Transverse colon (tissue), 4 donors: ENCODE measurements around the gene KRTAP10-5. TPM values are rescaled to one million over a fixed set of nuclear protein-coding genes. Genes with fewer than 3 reads are reported as not detected.
"Not testable (repeated sequence)": the region's sequence is repeated elsewhere in the genome, so short reads cannot be mapped to it uniquely, and the experiment has no call there.

Experiments used
- DNase-seq: peaks from one replicate; pipeline ENCODE4 v3.0.0-alpha.2; 2019
- H3K27ac ChIP-seq, 4 donors: fragments of 200-600 bp; sonication (generic); 2 replicates each; pipeline ENCODE4 v1.5.1; 2016 to 2018; ENCODE audit warnings: inconsistent platforms in 4 of 4
- H3K27me3 ChIP-seq: fragments of 200-600 bp; sonication (generic); 2 replicates; pipeline ENCODE4 v1.5.1; 2017; ENCODE audit warnings: inconsistent platforms
- H3K36me3 ChIP-seq, 4 donors: fragments of 200-600 bp; sonication (generic); 2 replicates each; pipeline ENCODE4 v1.5.1; 2017 to 2019; ENCODE audit warnings: inconsistent platforms in 4 of 4
- H3K4me1 ChIP-seq, 4 donors: fragments of 200-600 bp; sonication (generic); 2 replicates each; pipeline ENCODE4 v1.5.1; 2017 to 2020; ENCODE audit warnings: inconsistent platforms in 4 of 4
- H3K4me3 ChIP-seq, 4 donors: fragments of 200-600 bp; sonication (generic); 1 replicate in 1 of 4; 2 replicates in 3 of 4; pipeline versions ENCODE4 v1.5.1 to v1.6.1; 2017 to 2019; ENCODE audit warnings: inconsistent platforms in 4 of 4
- H3K9me3 ChIP-seq, 2 donors: fragments of 200-600 bp; sonication (generic); 2 replicates each; pipeline ENCODE4 v1.5.1; 2017 to 2019; ENCODE audit warnings: inconsistent platforms in 2 of 2
- EP300 ChIP-seq: sonication (generic); formaldehyde crosslinking; IDR thresholded peaks from one replicate; pipeline ENCODE4 v1.6.1; 2017; ENCODE audit warnings: antibody characterized with exemption, low read depth
- POLR2A ChIP-seq: fragments of 450-650 bp; IDR thresholded peaks from one replicate; pipeline ENCODE4 v1.6.1; 2016; ENCODE audit warnings: antibody characterized with exemption, mild to moderate bottlenecking, moderate library complexity
- POLR2AphosphoS5 ChIP-seq, 3 donors: sonication (generic); formaldehyde crosslinking; IDR thresholded peaks; one replicate each; pipeline ENCODE4 v1.6.1; 2016; ENCODE audit warnings: antibody characterized with exemption in 3 of 3
- WGBS, 2 donors: methylation state at CpG; one replicate each; pipeline ENCODE4 v1.1.5; 2018; ENCODE audit warnings: low coverage in 1 of 2; 5-methylcytosine and 5-hydroxymethylcytosine counted together
- in situ Hi-C, 4 donors: fragments of 200-750 bp; cut with MboI; loops; one replicate each; pipeline versions ENCODE4 v1.15.0 to v1.15.1; 2017; ENCODE audit warnings: low sequenced_read_pairs in 3 of 4, low pct_ligation_motif_present in 1 of 4, low pct_unique_long_range_greater_than_20kb in 1 of 4
- intact Hi-C: fragments of 100-400 bp; cut with DNase I; formaldehyde crosslinking; loops from one replicate; pipeline ENCODE4 v1.15.1; 2023; ENCODE audit warnings: low total_unique reads
- total RNA-seq, 4 donors: library from RNA; depleted of rRNA; stranded (reverse); fragments of >200 nt; gene quantifications; one replicate each; pipeline ENCODE4 v1.1.0, GENCODE V29; 2016
- TF ChIP-seq, protein P1 (sequence below), 5 experiments: fragments of 200-600 bp in 3 of 5; fragments of 450-650 bp in 2 of 5; sonication (generic) in 3 of 5; IDR thresholded peaks; 1 replicate in 2 of 5; 2 replicates in 3 of 5; pipeline ENCODE4 v1.5.1; 2016 to 2017; ENCODE audit warnings: antibody characterized with exemption in 5 of 5, inconsistent platforms in 3 of 5, mild to moderate bottlenecking in 2 of 5, moderate library complexity in 1 of 5

Gene KRTAP10-5, protein sequence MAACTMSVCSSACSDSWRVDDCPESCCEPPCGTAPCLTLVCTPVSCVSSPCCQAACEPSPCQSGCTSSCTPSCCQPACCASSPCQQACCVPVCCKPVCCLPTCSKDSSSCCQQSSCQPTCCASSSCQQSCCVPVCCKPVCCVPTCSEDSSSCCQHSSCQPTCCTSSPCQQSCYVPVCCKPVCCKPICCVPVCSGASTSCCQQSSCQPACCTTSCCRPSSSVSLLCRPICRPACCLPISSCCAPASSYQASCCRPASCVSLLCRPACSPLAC
- not detected for total RNA-seq

DNA sequence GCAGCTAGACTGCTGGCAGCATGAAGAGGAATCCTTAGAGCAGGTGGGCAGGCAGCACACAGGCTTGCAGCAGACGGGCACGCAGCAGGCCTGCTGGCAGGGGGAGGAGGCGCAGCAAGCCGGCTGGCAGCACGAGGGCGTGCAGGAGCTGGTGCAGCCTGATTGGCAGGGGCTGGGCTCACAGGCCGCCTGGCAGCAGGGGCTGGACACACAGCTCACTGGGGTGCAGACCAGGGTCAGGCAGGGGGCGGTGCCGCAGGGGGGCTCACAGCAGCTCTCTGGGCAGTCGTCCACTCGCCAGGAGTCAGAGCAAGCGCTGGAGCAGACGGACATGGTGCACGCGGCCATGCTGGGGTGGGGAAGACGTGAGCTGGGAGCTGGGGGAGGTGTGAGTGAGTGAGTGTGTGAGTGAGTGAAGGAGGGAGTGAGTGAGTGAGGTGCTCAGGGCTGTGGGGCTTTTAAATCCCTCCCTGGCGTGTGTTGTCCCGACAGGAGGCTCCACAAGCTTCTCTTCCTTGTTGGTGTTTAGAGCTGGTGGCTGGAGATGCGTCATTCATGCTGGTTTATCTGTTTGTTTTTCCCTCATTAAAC is at the start of gene KRTAP10-5:
Gene KRTAP10-5, minus strand, starts transcription at position 374 of the 591 bp plus-strand sequence. Its CDS starts 26 bp downstream, at position 348.
- intact Hi-C loops, H3K27ac ChIP-seq, DNase-seq, H3K36me3 ChIP-seq, H3K27me3 ChIP-seq, H3K4me3 ChIP-seq, H3K4me1 ChIP-seq: not testable (repeated sequence)
- TF ChIP-seq, protein P1, sequence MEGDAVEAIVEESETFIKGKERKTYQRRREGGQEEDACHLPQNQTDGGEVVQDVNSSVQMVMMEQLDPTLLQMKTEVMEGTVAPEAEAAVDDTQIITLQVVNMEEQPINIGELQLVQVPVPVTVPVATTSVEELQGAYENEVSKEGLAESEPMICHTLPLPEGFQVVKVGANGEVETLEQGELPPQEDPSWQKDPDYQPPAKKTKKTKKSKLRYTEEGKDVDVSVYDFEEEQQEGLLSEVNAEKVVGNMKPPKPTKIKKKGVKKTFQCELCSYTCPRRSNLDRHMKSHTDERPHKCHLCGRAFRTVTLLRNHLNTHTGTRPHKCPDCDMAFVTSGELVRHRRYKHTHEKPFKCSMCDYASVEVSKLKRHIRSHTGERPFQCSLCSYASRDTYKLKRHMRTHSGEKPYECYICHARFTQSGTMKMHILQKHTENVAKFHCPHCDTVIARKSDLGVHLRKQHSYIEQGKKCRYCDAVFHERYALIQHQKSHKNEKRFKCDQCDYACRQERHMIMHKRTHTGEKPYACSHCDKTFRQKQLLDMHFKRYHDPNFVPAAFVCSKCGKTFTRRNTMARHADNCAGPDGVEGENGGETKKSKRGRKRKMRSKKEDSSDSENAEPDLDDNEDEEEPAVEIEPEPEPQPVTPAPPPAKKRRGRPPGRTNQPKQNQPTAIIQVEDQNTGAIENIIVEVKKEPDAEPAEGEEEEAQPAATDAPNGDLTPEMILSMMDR (IDR thresholded peaks at IDR 0.05) = peak in 1 of 5 experiments; percentile 9
- peaks cover 9 to 12% of the 10 kb centered on the region in 2 donors for H3K9me3 ChIP-seq
- WGBS, 2 donors = 20 to 30% methylated on average over 2 to 17 of the region's 19 CpGs
- in situ Hi-C loops = loop anchor here in 2 of 4 donors (25.0 kb wide), 1 partner anchor 107 kb away; the partner anchor contains the start of genes KRTAP10-12 (in 2 of the 2) and KRTAP12-1 (in 2 of the 2)

DNA sequence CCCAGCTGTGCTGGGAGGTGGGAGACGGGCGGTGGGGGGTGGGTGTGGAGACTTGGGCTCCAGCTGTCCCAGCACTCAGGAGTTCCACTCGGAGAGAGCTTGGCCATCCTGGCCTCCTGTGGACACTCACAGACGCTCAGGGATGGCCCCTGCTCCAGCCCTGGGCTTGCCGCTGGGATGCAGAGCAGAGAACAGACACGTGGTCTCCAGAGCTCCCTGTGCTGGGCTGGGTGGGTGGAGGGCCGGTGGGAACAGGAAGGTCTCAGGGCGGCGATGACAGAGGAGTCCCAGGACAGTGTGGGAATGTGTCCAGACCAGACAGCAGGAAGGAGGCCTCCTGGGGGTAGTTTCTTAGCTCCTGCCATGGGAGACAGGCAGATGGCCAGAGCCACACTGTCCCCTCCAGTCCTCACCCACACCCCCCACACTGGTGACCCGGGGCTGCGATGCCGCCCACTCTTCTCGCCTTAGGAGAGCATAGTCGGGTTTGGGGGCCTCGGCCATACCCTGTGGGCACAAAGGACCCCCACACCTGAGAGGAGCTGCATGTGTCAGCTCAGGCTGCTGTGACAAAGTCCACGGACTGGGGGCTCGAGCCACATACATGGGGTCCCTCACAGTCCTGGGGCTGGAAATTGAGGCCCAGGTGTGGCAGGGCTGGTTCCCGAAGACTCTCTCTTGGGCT is 48.4 kb upstream of the KRTAP10-5 start:
- TF ChIP-seq POLR2AphosphoS5 (IDR thresholded peaks at IDR 0.05) (no peak), EP300 (no peak), POLR2A (no peak)
- TF ChIP-seq, protein P1 (IDR thresholded peaks at IDR 0.05) = no peak
- in situ Hi-C loops = no loop called here
- 40 to 80% methylated on average over 3 to 16 of the region's 18 CpGs for WGBS, 2 donors

DNA sequence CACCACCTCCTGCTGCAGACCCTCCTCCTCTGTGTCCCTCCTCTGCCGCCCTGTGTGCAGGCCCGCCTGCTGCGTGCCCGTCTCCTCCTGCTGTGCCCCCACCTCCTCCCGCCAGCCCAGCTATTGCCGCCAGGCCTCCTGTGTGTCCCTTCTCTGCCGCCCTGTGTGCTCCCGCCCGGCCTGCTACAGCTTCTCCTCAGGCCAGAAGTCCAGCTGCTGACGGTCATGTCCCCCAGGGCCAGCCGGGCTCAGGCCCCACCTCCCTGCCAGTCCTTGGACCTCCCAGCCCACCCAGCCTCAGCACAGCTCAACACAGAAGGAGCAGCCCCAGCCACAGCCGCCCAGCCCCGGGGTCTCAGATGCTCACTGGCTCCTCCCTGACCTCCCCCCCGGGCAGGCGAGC is 47.4 kb upstream of the KRTAP10-5 start:
- Histone ChIP-seq H3K27me3 (peaks cover 11% of the 10 kb centered on the region), H3K9me3 (peaks cover 13 to 37% of the 10 kb centered on the region in 2 donors)
- H3K27ac ChIP-seq, H3K36me3 ChIP-seq, H3K4me1 ChIP-seq, H3K4me3 ChIP-seq, DNase-seq, in situ Hi-C loops, intact Hi-C loops: not testable (repeated sequence)
- WGBS, 2 donors = 46% methylated on average over 13 of the region's 15 CpGs; no CpG with 5 or more reads in 1 of the 2 donors

More for the DNA sequence above, 48.4 kb upstream of the KRTAP10-5 start:
- no peak for DNase-seq
- Histone ChIP-seq H3K27ac (no peak overlapping the region), H3K4me3 (no peak overlapping the region), H3K36me3 (no peaks in the 10 kb centered on the region), H3K27me3 (peaks cover 11% of the 10 kb centered on the region), H3K9me3 (peaks cover 4 to 29% of the 10 kb centered on the region in 2 donors), H3K4me1 (no peaks in the 10 kb centered on the region)
- intact Hi-C loops = no loop called here

DNA sequence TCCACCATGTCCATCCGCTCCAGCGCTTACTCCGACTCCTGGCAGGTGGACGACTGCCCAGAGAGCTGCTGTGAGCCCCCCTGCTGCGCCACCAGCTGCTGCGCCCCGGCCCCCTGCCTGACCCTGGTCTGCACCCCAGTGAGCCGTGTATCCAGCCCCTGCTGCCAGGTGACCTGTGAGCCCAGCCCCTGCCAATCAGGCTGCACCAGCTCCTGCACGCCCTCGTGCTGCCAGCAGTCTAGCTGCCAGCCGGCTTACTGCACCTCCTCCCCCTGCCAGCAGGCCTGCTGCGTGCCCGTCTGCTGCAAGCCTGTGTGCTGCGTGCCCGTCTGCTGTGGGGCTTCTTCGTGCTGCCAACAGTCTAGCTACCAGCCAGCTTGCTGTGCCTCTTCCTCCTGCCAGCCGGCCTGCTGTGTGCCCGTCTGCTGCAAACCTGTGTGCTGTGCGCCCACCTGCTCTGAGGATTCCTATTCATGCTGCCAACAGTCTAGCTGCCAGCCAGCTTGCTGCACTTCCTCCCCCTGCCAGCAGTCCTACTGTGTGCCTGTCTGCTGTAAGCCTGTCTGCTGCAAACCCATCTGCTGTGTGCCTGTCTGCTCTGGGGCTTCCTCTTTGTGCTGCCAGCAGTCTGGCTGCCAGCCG is 46.9 kb upstream of the KRTAP10-5 start:
- H3K36me3 ChIP-seq, H3K4me1 ChIP-seq, H3K4me3 ChIP-seq, intact Hi-C loops, in situ Hi-C loops, DNase-seq, H3K27ac ChIP-seq: not testable (repeated sequence)
- H3K27me3 ChIP-seq = peaks cover 11% of the 10 kb centered on the region
- peaks cover 12 to 33% of the 10 kb centered on the region in 2 donors for H3K9me3 ChIP-seq
- WGBS, 2 donors = 74% methylated on average over 17 of the region's 20 CpGs; no CpG with 5 or more reads in 1 of the 2 donors

DNA sequence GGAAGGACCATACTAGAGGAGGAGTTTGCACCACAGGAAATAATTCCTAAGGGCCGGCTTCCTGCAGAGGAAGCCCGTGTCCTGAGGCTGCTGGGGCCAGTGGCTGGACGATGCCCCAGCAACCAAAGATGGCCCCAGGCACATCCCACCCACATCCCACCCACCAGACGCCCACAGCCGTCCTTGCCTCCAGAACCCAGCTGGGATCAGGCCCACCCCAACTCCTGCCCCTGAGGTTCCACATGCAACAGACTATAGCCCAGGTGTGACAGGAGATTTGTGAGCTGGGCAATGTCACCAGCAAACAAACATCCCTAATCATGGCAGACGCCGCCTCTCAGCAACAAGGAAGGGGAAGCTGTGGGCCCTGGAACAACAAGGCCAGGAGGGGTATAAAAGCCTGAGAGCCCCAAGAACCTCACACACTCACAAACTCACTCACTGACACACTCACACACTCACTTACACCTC is 46.3 kb upstream of the KRTAP10-5 start, which contains the start of gene KRTAP10-9:
Gene KRTAP10-9, plus strand, starts transcription at position 421 of the 471 bp plus-strand sequence. CDS start 79 bp downstream, outside the sequence.
- no peak within 1 kb of the TSS for H3K27ac ChIP-seq
- no peak for DNase-seq
- intact Hi-C loops = no loop called here
- H3K4me1 ChIP-seq = no peaks in the 10 kb centered on the region
- H3K4me3 ChIP-seq = no peak within 1 kb of the TSS
- in situ Hi-C loops = no loop called here
- no peaks in the 10 kb centered on the region for H3K36me3 ChIP-seq
- peaks cover 9 to 27% of the 10 kb centered on the region in 2 donors for H3K9me3 ChIP-seq
- peaks cover 11% of the 10 kb centered on the region for H3K27me3 ChIP-seq
- TF ChIP-seq POLR2AphosphoS5 (IDR thresholded peaks at IDR 0.05) (no peak), POLR2A (no peak), EP300 (no peak)
- TF ChIP-seq, protein P1 (IDR thresholded peaks at IDR 0.05) = no peak
- WGBS, 2 donors = 57% methylated on average over 7 of the region's 7 CpGs; no CpG with 5 or more reads in 1 of the 2 donors
